Mesodermal cell (in vitro differentiated cells): ENCODE measurements around the gene RYR3.

ENCODE experiments used
- H3K27ac ChIP-seq: 2 replicates; pipeline ENCODE4 v1.7.0; 2013; ENCODE audit warnings: mild to moderate bottlenecking, low read depth, low read length, moderate library complexity; ENCODE audit not compliant: severe bottlenecking
- H3K36me3 ChIP-seq: 2 replicates; pipeline ENCODE4 v1.7.1; 2013; ENCODE audit warnings: mild to moderate bottlenecking, low read length, moderate library complexity; ENCODE audit not compliant: control insufficient read depth, insufficient read depth
- H3K4me1 ChIP-seq: one replicate; pipeline ENCODE4 v1.7.1; 2013; ENCODE audit warnings: mild to moderate bottlenecking, low read length; ENCODE audit not compliant: insufficient read depth, control insufficient read depth, poor library complexity, severe bottlenecking
- H3K4me3 ChIP-seq: 2 replicates; pipeline ENCODE4 v1.7.0; 2013; ENCODE audit warnings: low read length, control low read depth, mild to moderate bottlenecking; ENCODE audit not compliant: insufficient read depth, poor library complexity, severe bottlenecking; ENCODE audit errors: extremely low read depth
- H3K9me3 ChIP-seq: 2 replicates; pipeline ENCODE4 v1.7.1; 2013; ENCODE audit warnings: mild to moderate bottlenecking, low read length, moderate library complexity; ENCODE audit not compliant: control insufficient read depth
- WGBS, 2 experiments: methylation state at CpG; one replicate each; pipeline ENCODE4 v1.1.5; 2013; ENCODE audit warnings: missing lambda C conversion rate in 2 of 2; ENCODE audit not compliant: insufficient coverage in 2 of 2; 5-methylcytosine and 5-hydroxymethylcytosine counted together

Gene RYR3

GRCh38 chr15:33533197-33533596 is 222.4 kb downstream of the RYR3 start:
- Histone ChIP-seq H3K9me3 (no peaks in the 10 kb centered on the region), H3K4me3 (no peak overlapping the region), H3K27ac (no peak overlapping the region), H3K36me3 (no peaks in the 10 kb centered on the region), H3K4me1 (no peaks in the 10 kb centered on the region)
- WGBS, 2 experiments, result 82 to 92% methylated on average over 3 of the region's 4 CpGs

GRCh38 chr15:33534642-33535041 is 223.9 kb downstream of the RYR3 start:
- Histone ChIP-seq H3K4me1 (no peaks in the 10 kb centered on the region), H3K9me3 (no peaks in the 10 kb centered on the region), H3K27ac (no peak overlapping the region), H3K36me3 (no peaks in the 10 kb centered on the region), H3K4me3 (no peak overlapping the region)
- 94 to 100% methylated on average over 3 to 4 of the region's 4 CpGs for WGBS, 2 experiments

- Histone ChIP-seq H3K27ac (no peak overlapping the region), H3K4me1 (no peaks in the 10 kb centered on the region), H3K4me3 (no peak overlapping the region), H3K9me3 (no peaks in the 10 kb centered on the region), H3K36me3 (no peaks in the 10 kb centered on the region)
- 60 to 89% methylated on average over 1 of the region's 3 CpGs for WGBS, 2 experiments
Measured at GRCh38 chr15:33535135-33535534, 224.4 kb downstream of the RYR3 start.

- Histone ChIP-seq H3K4me3 (no peak overlapping the region), H3K4me1 (no peaks in the 10 kb centered on the region), H3K36me3 (no peaks in the 10 kb centered on the region), H3K27ac (no peak overlapping the region), H3K9me3 (no peaks in the 10 kb centered on the region)
- WGBS, 2 experiments, result 89 to 92% methylated on average over 7 of the region's 10 CpGs
Measured at GRCh38 chr15:33539825-33540573, 229.2 kb downstream of the RYR3 start.

- Histone ChIP-seq H3K27ac (no peak overlapping the region), H3K36me3 (no peaks in the 10 kb centered on the region), H3K4me3 (no peak overlapping the region), H3K9me3 (no peaks in the 10 kb centered on the region), H3K4me1 (no peaks in the 10 kb centered on the region)
- WGBS, 2 experiments, result no CpG with 5 or more reads among the region's 3 CpGs
Measured at GRCh38 chr15:33543957-33544356, 233.2 kb downstream of the RYR3 start.

GRCh38 chr15:33545866-33546265 is 235.1 kb downstream of the RYR3 start:
- WGBS, 2 experiments, result 93% methylated on average over 3 of the region's 3 CpGs; no CpG with 5 or more reads in 1 of the 2 experiments
- Histone ChIP-seq H3K9me3 (no peaks in the 10 kb centered on the region), H3K36me3 (no peaks in the 10 kb centered on the region), H3K27ac (no peak overlapping the region), H3K4me1 (no peaks in the 10 kb centered on the region), H3K4me3 (no peak overlapping the region)

GRCh38 chr15:33547876-33548275 is 237.1 kb downstream of the RYR3 start:
- Histone ChIP-seq H3K4me3 (no peak overlapping the region), H3K9me3 (no peaks in the 10 kb centered on the region), H3K36me3 (no peaks in the 10 kb centered on the region), H3K27ac (no peak overlapping the region), H3K4me1 (no peaks in the 10 kb centered on the region)
- WGBS, 2 experiments, result 27 to 38% methylated on average over 2 to 4 of the region's 5 CpGs

- H3K36me3 ChIP-seq, result no peaks in the 10 kb centered on the region
- WGBS, 2 experiments, result 51 to 80% methylated on average over 4 to 5 of the region's 6 CpGs
- H3K9me3 ChIP-seq, result no peaks in the 10 kb centered on the region
Measured at GRCh38 chr15:33551860-33552259, 241.1 kb downstream of the RYR3 start.

GRCh38 chr15:33553157-33553556 is 242.4 kb downstream of the RYR3 start:
- no peaks in the 10 kb centered on the region for H3K36me3 ChIP-seq
- no peak overlapping the region for H3K27ac ChIP-seq
- H3K4me3 ChIP-seq, result no peak overlapping the region
- WGBS, 2 experiments, result 87 to 91% methylated on average over 3 to 4 of the region's 4 CpGs
- H3K4me1 ChIP-seq, result no peaks in the 10 kb centered on the region
- H3K9me3 ChIP-seq, result no peaks in the 10 kb centered on the region

More at GRCh38 chr15:33551860-33552259, 241.1 kb downstream of the RYR3 start:
- Histone ChIP-seq H3K27ac (no peak overlapping the region), H3K4me1 (no peaks in the 10 kb centered on the region), H3K4me3 (no peak overlapping the region)

- Histone ChIP-seq H3K27ac (no peak overlapping the region), H3K4me3 (no peak overlapping the region), H3K4me1 (no peaks in the 10 kb centered on the region), H3K9me3 (no peaks in the 10 kb centered on the region), H3K36me3 (no peaks in the 10 kb centered on the region)
- 60 to 68% methylated on average over 2 of the region's 3 CpGs for WGBS, 2 experiments
Measured at GRCh38 chr15:33559207-33559890, 248.6 kb downstream of the RYR3 start.

GRCh38 chr15:33561407-33561806 is 250.6 kb downstream of the RYR3 start:
- H3K4me3 ChIP-seq, result no peak overlapping the region
- no peaks in the 10 kb centered on the region for H3K36me3 ChIP-seq
- no peak overlapping the region for H3K27ac ChIP-seq
- no peaks in the 10 kb centered on the region for H3K9me3 ChIP-seq
- no peaks in the 10 kb centered on the region for H3K4me1 ChIP-seq
- 81% methylated on average over 2 of the region's 3 CpGs; no CpG with 5 or more reads in 1 of the 2 experiments for WGBS, 2 experiments
